H9 (cell line): Measurements from ENCODE around the gene ITSN1. TPM values are rescaled to one million over a fixed set of nuclear protein-coding genes. Genes with fewer than 3 reads are reported as not detected.

ENCODE experiments used
- DNase-seq: peaks from one replicate; pipeline ENCODE4 v3.0.0-alpha.2; 2017
- H2AFZ ChIP-seq: one replicate; pipeline ENCODE4 v1.6.1; 2013; ENCODE audit warnings: mild to moderate bottlenecking, low read length, control low read depth, moderate library complexity
- H2AK5ac ChIP-seq: 2 replicates; pipeline ENCODE4 v1.6.1; 2013; ENCODE audit warnings: low read length, control low read depth, mixed read lengths; ENCODE audit not compliant: insufficient read length
- H2BK120ac ChIP-seq: one replicate; pipeline ENCODE4 v1.6.1; 2013; ENCODE audit warnings: low read depth, mild to moderate bottlenecking, low read length, control low read depth, inconsistent platforms; ENCODE audit not compliant: poor library complexity, severe bottlenecking
- H2BK12ac ChIP-seq: 2 replicates; pipeline ENCODE4 v1.6.1; 2013; ENCODE audit warnings: low read length, control low read depth, mixed read lengths, low read depth; ENCODE audit not compliant: insufficient read length
- H2BK15ac ChIP-seq: 2 replicates; pipeline ENCODE4 v1.6.1; 2013; ENCODE audit warnings: low read depth, low read length, control low read depth
- H2BK20ac ChIP-seq: one replicate; pipeline ENCODE4 v1.6.1; 2013; ENCODE audit warnings: low read depth, mild to moderate bottlenecking, low read length, control low read depth, inconsistent platforms; ENCODE audit not compliant: poor library complexity, severe bottlenecking
- H2BK5ac ChIP-seq: 2 replicates; pipeline ENCODE4 v1.6.1; 2013; ENCODE audit warnings: low read length, control low read depth, mixed read lengths; ENCODE audit not compliant: insufficient read length
- H3K14ac ChIP-seq: 2 replicates; pipeline ENCODE4 v1.6.1; 2013; ENCODE audit warnings: low read length, control low read depth; ENCODE audit not compliant: insufficient read depth
- H3K18ac ChIP-seq: 2 replicates; pipeline ENCODE4 v1.6.1; 2013; ENCODE audit warnings: low read depth, mild to moderate bottlenecking, mixed read lengths, low read length, control low read depth; ENCODE audit not compliant: insufficient read length
- H3K23ac ChIP-seq: 2 replicates; pipeline ENCODE4 v1.6.1; 2013; ENCODE audit warnings: low read length, control low read depth, mixed read lengths, low read depth; ENCODE audit not compliant: insufficient read length
- H3K23me2 ChIP-seq: 2 replicates; pipeline ENCODE4 v1.6.1; 2013; ENCODE audit warnings: low read depth, mild to moderate bottlenecking, mixed read lengths, low read length, control low read depth; ENCODE audit not compliant: insufficient read length, poor library complexity, severe bottlenecking
- H3K27ac ChIP-seq: 2 replicates; pipeline ENCODE4 v1.5.1; 2013; ENCODE audit warnings: low read length, control low read depth, mixed read lengths, low read depth; ENCODE audit not compliant: insufficient read length
- H3K27me3 ChIP-seq: 2 replicates; pipeline ENCODE4 v1.6.1; 2013; ENCODE audit warnings: low read length, control low read depth, inconsistent platforms; ENCODE audit not compliant: insufficient read depth
- H3K4ac ChIP-seq: 2 replicates; pipeline ENCODE4 v1.6.1; 2013; ENCODE audit warnings: low read depth, mild to moderate bottlenecking, control low read depth, inconsistent platforms, low read length, moderate library complexity
- H3K4me1 ChIP-seq: 2 replicates; pipeline ENCODE4 v1.6.1; 2013; ENCODE audit warnings: low read length, control low read depth, inconsistent platforms; ENCODE audit not compliant: insufficient read depth
- H3K4me2 ChIP-seq: 2 replicates; pipeline ENCODE4 v1.6.1; 2013; ENCODE audit warnings: low read length, control low read depth, mixed read lengths; ENCODE audit not compliant: insufficient read length, insufficient read depth
- H3K56ac ChIP-seq: 2 replicates; pipeline ENCODE4 v1.6.1; 2013; ENCODE audit warnings: low read depth, mild to moderate bottlenecking, mixed read lengths, low read length, control low read depth; ENCODE audit not compliant: insufficient read length
- H3K79me1 ChIP-seq: 2 replicates; pipeline ENCODE4 v1.6.1; 2013; ENCODE audit warnings: low read depth, mild to moderate bottlenecking, moderate library complexity, low read length, control low read depth, inconsistent platforms; ENCODE audit not compliant: insufficient read depth, poor library complexity, severe bottlenecking
- H3K79me2 ChIP-seq: 2 replicates; pipeline ENCODE4 v1.6.1; 2013; ENCODE audit warnings: low read length, control low read depth, inconsistent platforms; ENCODE audit not compliant: insufficient read depth
- H3K9ac ChIP-seq: 2 replicates; pipeline ENCODE4 v1.6.1; 2013; ENCODE audit warnings: low read length, control low read depth, mixed read lengths; ENCODE audit not compliant: insufficient read length; ENCODE audit errors: extremely low read depth
- H3K9me3 ChIP-seq: one replicate; pipeline ENCODE4 v1.6.1; 2013; ENCODE audit warnings: low read depth, low read length, inconsistent platforms; ENCODE audit not compliant: control insufficient read depth
- H3T11ph ChIP-seq: one replicate; pipeline ENCODE4 v1.6.1; 2013; ENCODE audit warnings: mild to moderate bottlenecking, low read length, control low read depth, inconsistent platforms
- H4K20me1 ChIP-seq: one replicate; pipeline ENCODE4 v1.6.1; 2013; ENCODE audit not compliant: control insufficient read depth, insufficient read length, insufficient read depth
- H4K5ac ChIP-seq: 2 replicates; pipeline ENCODE4 v1.6.1; 2013; ENCODE audit warnings: low read depth, mild to moderate bottlenecking, mixed read lengths, low read length, control low read depth; ENCODE audit not compliant: insufficient read length
- H4K8ac ChIP-seq: replicated peaks from 2 replicates; pipeline ENCODE4 v1.6.1; 2013; ENCODE audit warnings: low read length, control low read depth, mixed read lengths, low read depth; ENCODE audit not compliant: insufficient read length
- H4K91ac ChIP-seq: 2 replicates; pipeline ENCODE4 v1.6.1; 2013; ENCODE audit warnings: low read depth, mild to moderate bottlenecking, moderate library complexity, mixed read lengths, low read length, control low read depth; ENCODE audit not compliant: insufficient read length
- H3K27ac Mint-ChIP-seq, 3 experiments: 2 replicates in 2 of 3; 3 replicates in 1 of 3; pipeline ENCODE4 v1.8.0; 2020 to 2021; ENCODE audit warnings: mixed read lengths in 3 of 3, mild to moderate bottlenecking in 1 of 3, moderate library complexity in 1 of 3
- H3K27me3 Mint-ChIP-seq: 2 replicates; pipeline ENCODE4 v1.8.0; 2021; ENCODE audit warnings: low read depth, mild to moderate bottlenecking, moderate library complexity, mixed read lengths
- H3K36me3 Mint-ChIP-seq, 3 experiments: 2 replicates in 2 of 3; 3 replicates in 1 of 3; pipeline ENCODE4 v1.8.0; 2020 to 2021; ENCODE audit warnings: low read depth in 3 of 3, mixed read lengths in 3 of 3; ENCODE audit not compliant: insufficient read depth in 1 of 3
- H3K4me1 Mint-ChIP-seq, 2 experiments: 2 replicates each; pipeline ENCODE4 v1.8.0; 2020; ENCODE audit warnings: mixed read lengths in 2 of 2
- H3K4me3 Mint-ChIP-seq, 2 experiments: 2 replicates in 1 of 2; 3 replicates in 1 of 2; pipeline ENCODE4 v1.8.0; 2020 to 2021; ENCODE audit warnings: mild to moderate bottlenecking in 2 of 2, mixed read lengths in 2 of 2, moderate library complexity in 1 of 2
- H3K9me3 Mint-ChIP-seq, 2 experiments: 2 replicates in 1 of 2; 3 replicates in 1 of 2; pipeline ENCODE4 v1.8.0; 2020; ENCODE audit warnings: mild to moderate bottlenecking in 2 of 2, mixed read lengths in 2 of 2, moderate library complexity in 1 of 2
- WGBS: extraction: QIAGEN DNeasy Blood & Tissue Kit; methylation state at CpG from one replicate; pipeline ENCODE4 v1.1.7; 2013; ENCODE audit warnings: missing lambda C conversion rate, low lambda C conversion rate, mixed read lengths; ENCODE audit not compliant: insufficient read length; ENCODE audit errors: extremely low coverage; 5-methylcytosine and 5-hydroxymethylcytosine counted together
- total RNA-seq: library from RNA; stranded (reverse); gene quantifications from 2 replicates; pipeline ENCODE4 v1.2.1, GENCODE V29; 2021
- TF ChIP-seq, protein P1 (sequence below): fragments of 200-600 bp; sonication (generic); conservative IDR thresholded peaks from 3 replicates; pipeline ENCODE4 v1.8.0; 2021; ENCODE audit warnings: antibody characterized with exemption, mild to moderate bottlenecking

Gene ITSN1
- total RNA-seq, 1 experiment from 2014 or later, result 94.2 TPM

DNA sequence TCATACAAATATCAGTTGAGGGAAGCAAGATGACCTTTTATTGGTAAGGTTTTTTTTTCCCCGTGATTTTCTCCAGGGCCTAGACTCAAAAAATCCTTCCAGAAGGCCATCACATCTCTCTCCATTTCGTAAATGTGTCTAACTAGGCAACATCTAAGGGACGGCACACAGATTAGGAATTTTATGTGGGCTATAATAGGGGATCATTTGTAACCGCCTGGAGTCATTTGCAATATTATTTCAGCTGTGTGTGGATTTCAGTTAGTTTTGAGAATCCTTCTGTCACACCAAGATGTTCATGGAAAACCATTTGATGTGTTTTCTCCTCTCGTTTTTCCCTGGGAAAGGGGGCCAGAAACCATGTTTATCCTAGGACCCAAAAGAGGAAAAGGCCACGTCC, 210.2 kb downstream of the ITSN1 start:
- H3K79me2 ChIP-seq, result no peaks in the 10 kb centered on the region
- Mint-ChIP-seq H3K36me3 (no peaks in the 10 kb centered on the region; a peak in 1 of 7 replicates), H3K9me3 (no peaks in the 10 kb centered on the region; a peak in 1 of 5 replicates), H3K4me3 (no peak overlapping the region), H3K27ac (no peak overlapping the region), H3K27me3 (peaks cover 3% of the 10 kb centered on the region; the same call in 1 of the 2 replicates), H3K4me1 (peaks cover 0 to 7% of the 10 kb centered on the region in 2 experiments; a peak in 2 of 4 replicates)
- no CpG with 5 or more reads among the region's 6 CpGs for WGBS
- H2AK5ac ChIP-seq, result no peak overlapping the region
- no peak overlapping the region for H4K5ac ChIP-seq
- DNase-seq, result no peak
- H4K8ac ChIP-seq, result no peak overlapping the region
- TF ChIP-seq, protein P1, sequence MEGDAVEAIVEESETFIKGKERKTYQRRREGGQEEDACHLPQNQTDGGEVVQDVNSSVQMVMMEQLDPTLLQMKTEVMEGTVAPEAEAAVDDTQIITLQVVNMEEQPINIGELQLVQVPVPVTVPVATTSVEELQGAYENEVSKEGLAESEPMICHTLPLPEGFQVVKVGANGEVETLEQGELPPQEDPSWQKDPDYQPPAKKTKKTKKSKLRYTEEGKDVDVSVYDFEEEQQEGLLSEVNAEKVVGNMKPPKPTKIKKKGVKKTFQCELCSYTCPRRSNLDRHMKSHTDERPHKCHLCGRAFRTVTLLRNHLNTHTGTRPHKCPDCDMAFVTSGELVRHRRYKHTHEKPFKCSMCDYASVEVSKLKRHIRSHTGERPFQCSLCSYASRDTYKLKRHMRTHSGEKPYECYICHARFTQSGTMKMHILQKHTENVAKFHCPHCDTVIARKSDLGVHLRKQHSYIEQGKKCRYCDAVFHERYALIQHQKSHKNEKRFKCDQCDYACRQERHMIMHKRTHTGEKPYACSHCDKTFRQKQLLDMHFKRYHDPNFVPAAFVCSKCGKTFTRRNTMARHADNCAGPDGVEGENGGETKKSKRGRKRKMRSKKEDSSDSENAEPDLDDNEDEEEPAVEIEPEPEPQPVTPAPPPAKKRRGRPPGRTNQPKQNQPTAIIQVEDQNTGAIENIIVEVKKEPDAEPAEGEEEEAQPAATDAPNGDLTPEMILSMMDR, result no peak
- H2BK5ac ChIP-seq, result no peak overlapping the region
- no peaks in the 10 kb centered on the region for H3K79me1 ChIP-seq
- H3K4me2 ChIP-seq, result no peak overlapping the region
- H2BK12ac ChIP-seq, result no peak overlapping the region
- no peaks in the 10 kb centered on the region for H3K23me2 ChIP-seq
- H4K20me1 ChIP-seq, result no peaks in the 10 kb centered on the region
- H2AFZ ChIP-seq, result no peak overlapping the region
- H3K14ac ChIP-seq, result no peak overlapping the region
- no peak overlapping the region for H3K56ac ChIP-seq
- no peaks in the 10 kb centered on the region for H3K27me3 ChIP-seq
- no peak overlapping the region for H3K27ac ChIP-seq
- no peak overlapping the region for H4K91ac ChIP-seq
- H3K18ac ChIP-seq, result no peak overlapping the region
- H3K23ac ChIP-seq, result no peak overlapping the region
- no peaks in the 10 kb centered on the region for H3K4me1 ChIP-seq
- no peak overlapping the region for H2BK20ac ChIP-seq
- H3T11ph ChIP-seq, result no peak overlapping the region
- H3K9ac ChIP-seq, result no peak overlapping the region
- H3K9me3 ChIP-seq, result no peaks in the 10 kb centered on the region
- no peak overlapping the region for H2BK15ac ChIP-seq
- H3K4ac ChIP-seq, result no peak overlapping the region
- H2BK120ac ChIP-seq, result no peak overlapping the region
